Adrenal gland (tissue), 12 donors: Measurements from ENCODE around the gene HCAR2. TPM values are rescaled to one million over a fixed set of nuclear protein-coding genes. Genes with fewer than 3 reads are reported as not detected.

ENCODE experiments used
- DNase-seq, 7 donors: peaks; one replicate each; pipeline ENCODE4 v3.0.0-alpha.2; 2019 to 2020
- H3K27ac ChIP-seq, 5 donors: fragments of 200-600 bp; sonication (generic) in 4 of 5; 1 replicate in 3 of 5; 2 replicates in 2 of 5; pipeline versions ENCODE4 v1.5.1 to v1.8.0; 2016 to 2020; ENCODE audit warnings: mild to moderate bottlenecking in 1 of 5
- H3K27me3 ChIP-seq: fragments of 200-600 bp; 2 replicates; pipeline ENCODE4 v1.8.0; 2021
- H3K36me3 ChIP-seq, 2 donors: fragments of 200-600 bp; replicated peaks in 1 of 2; 1 replicate in 1 of 2; 2 replicates in 1 of 2; pipeline versions ENCODE4 v1.5.1 to v1.8.0; 2018 to 2022
- H3K4me1 ChIP-seq, 2 donors: fragments of 200-600 bp; replicated peaks in 1 of 2; 1 replicate in 1 of 2; 2 replicates in 1 of 2; pipeline versions ENCODE4 v1.5.1 to v1.8.0; 2018 to 2021
- H3K4me3 ChIP-seq, 4 donors: fragments of 200-600 bp; sonication (generic) in 3 of 4; one replicate each; pipeline ENCODE4 v1.5.1; 2016 to 2018
- H3K9me3 ChIP-seq, 3 donors: fragments of 200-600 bp; sonication (generic) in 1 of 3; replicated peaks in 1 of 3; 1 replicate in 2 of 3; 2 replicates in 1 of 3; pipeline versions ENCODE4 v1.5.1 to v1.8.0; 2016 to 2021
- POLR2A ChIP-seq, 2 donors: fragments of 450-650 bp; IDR thresholded peaks; one replicate each; pipeline ENCODE4 v1.6.1; 2017; ENCODE audit warnings: antibody characterized with exemption in 2 of 2, mild to moderate bottlenecking in 2 of 2, moderate library complexity in 1 of 2
- WGBS, 4 donors: extraction: QIAGEN DNeasy Blood & Tissue Kit in 2 of 4; methylation state at CpG; one replicate each; pipeline versions ENCODE4 v1.1.5 to v1.1.7; 2013 to 2017; 5-methylcytosine and 5-hydroxymethylcytosine counted together
- intact Hi-C, 2 donors: fragments of 100-400 bp; cut with DNase I; formaldehyde crosslinking; loops; one replicate each; pipeline versions ENCODE4 v1.14.1 to v1.15.0; 2022 to 2023
- polyA plus RNA-seq, 3 donors: library from polyadenylated mRNA; stranded (reverse); fragments of 200-250 nt in 2 of 3; fragments of 350-450 nt in 1 of 3; fragmentation: Illumina TruSeq in 1 of 3; extraction: RNeasy Lipid Tissue Mini Kit (QIAGEN cat#74804) in 1 of 3; gene quantifications; one replicate each; pipeline ENCODE4 v1.2.3, GENCODE V29; 2013 to 2014
- small RNA-seq, 2 donors: library from RNA; depleted of rRNA; stranded (forward); fragments of <200 nt; gene quantifications; one replicate each; pipeline ENCODE3, GENCODE V24; 2016
- total RNA-seq, 9 donors: library from RNA; depleted of rRNA in 4 of 9; stranded (reverse); fragments of >200 nt in 4 of 9; fragments of 120-200 nt in 1 of 9; fragmentation: NEBNext Ultra II Directional in 1 of 9; extraction: Animal tissue kit (Norgen Biotek cat#: 25700) in 1 of 9; gene quantifications; one replicate each; pipeline versions ENCODE4 v1.1.0 to v1.2.4, GENCODE V29; 2013 to 2023
- TF ChIP-seq, protein P1 (sequence below), 6 experiments: fragments of 450-650 bp in 4 of 6; fragments of 200-600 bp in 2 of 6; sonication (generic) in 1 of 6; IDR thresholded peaks; 1 replicate in 5 of 6; 2 replicates in 1 of 6; pipeline versions ENCODE4 v1.5.1 to v1.8.0; 2016 to 2021; ENCODE audit warnings: antibody characterized with exemption in 6 of 6, mild to moderate bottlenecking in 2 of 6, moderate library complexity in 1 of 6
- donor health status: healthy with polysubstance abuse.
- donor health status: Bipolar disorder and iron deficiency.
- donor health status: DM: yes; HTN: yes; CAD: no.
- donor health status: DM: no; HTN: no; CAD: no.
- donor health status: DM: no; HTN: no; CAD: no.
- donor health status: DM: yes; HTN: yes; CAD: no.

HCAR2 gene
- total and polyA plus RNA-seq, 12 donors, result 0.08 to 0.98 (median 0.23) TPM; not detected in 7

DNA sequence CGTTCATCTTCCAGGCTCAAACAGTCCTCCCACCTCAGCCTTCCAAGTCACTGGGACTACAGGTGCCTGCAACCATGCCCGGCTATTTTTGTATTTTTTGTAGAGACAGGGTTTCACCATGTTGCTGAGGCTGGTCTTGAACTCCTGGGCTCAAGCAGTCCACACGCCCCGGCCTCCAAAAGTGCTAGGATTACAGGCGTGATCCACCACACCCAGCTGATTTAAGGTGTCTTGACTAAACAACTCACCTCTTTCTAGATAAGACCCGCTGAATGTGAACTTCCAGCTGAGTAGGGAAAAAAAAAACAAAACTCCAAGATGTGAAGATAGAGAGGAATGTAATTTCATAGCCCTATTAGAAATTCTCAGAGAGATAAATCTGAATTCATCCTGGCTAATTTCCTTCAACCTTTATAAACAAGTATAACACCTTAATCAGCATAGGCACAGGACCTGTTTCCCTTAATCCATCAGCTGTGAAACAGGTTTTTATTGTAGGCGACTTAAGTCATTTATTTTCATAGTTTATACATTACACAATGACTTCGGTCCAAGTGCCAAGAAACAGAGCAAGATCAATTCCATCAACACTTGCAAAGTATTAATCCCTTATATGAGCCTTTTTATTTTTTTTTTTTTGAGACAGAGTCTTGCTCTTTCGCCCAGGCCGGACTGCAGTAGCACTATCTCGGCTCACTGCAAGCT, 51.5 kb downstream of the HCAR2 start:
- Histone ChIP-seq H3K4me1 (no peaks in the 10 kb centered on the region), H3K27me3 (no peaks in the 10 kb centered on the region), H3K36me3 (no peaks in the 10 kb centered on the region), H3K9me3 (no peaks in the 10 kb centered on the region), H3K4me3 (no peak overlapping the region), H3K27ac (no peak overlapping the region)
- 83 to 87% (median 85%) methylated on average over 11 of the region's 11 CpGs for WGBS, 4 donors
- TF ChIP-seq, protein P1, sequence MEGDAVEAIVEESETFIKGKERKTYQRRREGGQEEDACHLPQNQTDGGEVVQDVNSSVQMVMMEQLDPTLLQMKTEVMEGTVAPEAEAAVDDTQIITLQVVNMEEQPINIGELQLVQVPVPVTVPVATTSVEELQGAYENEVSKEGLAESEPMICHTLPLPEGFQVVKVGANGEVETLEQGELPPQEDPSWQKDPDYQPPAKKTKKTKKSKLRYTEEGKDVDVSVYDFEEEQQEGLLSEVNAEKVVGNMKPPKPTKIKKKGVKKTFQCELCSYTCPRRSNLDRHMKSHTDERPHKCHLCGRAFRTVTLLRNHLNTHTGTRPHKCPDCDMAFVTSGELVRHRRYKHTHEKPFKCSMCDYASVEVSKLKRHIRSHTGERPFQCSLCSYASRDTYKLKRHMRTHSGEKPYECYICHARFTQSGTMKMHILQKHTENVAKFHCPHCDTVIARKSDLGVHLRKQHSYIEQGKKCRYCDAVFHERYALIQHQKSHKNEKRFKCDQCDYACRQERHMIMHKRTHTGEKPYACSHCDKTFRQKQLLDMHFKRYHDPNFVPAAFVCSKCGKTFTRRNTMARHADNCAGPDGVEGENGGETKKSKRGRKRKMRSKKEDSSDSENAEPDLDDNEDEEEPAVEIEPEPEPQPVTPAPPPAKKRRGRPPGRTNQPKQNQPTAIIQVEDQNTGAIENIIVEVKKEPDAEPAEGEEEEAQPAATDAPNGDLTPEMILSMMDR (IDR thresholded peaks at IDR 0.05), result no peak
- no peak for TF ChIP-seq POLR2A (IDR thresholded peaks at IDR 0.05)
- intact Hi-C loops, result no loop called here
- no peak for DNase-seq

Small RNA genes within 50 kb of the gene (small RNA-seq; reads per million reads assigned to genes)
- gene AC026333.2, result 0 reads per million in 2 donors

Other genes starting within 250 kb of the HCAR2 start
- 10 to 100 TPM; 10.7 to 30.5 (median 17.8) TPM for gene ZCCHC8, start 202.4 kb downstream of the HCAR2 start, total RNA-seq
- 10 to 100 TPM; 17.5 to 55.3 (median 39.8) TPM for gene ZCCHC8, start 202.4 kb downstream of the HCAR2 start, polyA plus RNA-seq
- 100 to 1,000 TPM in 1 of 9 donors, 10 to 100 TPM in 8; 25.6 to 117 (median 59.5) TPM for gene RSRC2, start 176.4 kb downstream of the HCAR2 start, total RNA-seq
- 100 to 1,000 TPM in 1 of 3 donors, 10 to 100 TPM in 2; 65.0 to 142 (median 66.0) TPM for gene RSRC2, start 176.4 kb downstream of the HCAR2 start, polyA plus RNA-seq
- 10 to 100 TPM in 6 of 9 donors, 1 to 10 TPM in 3; 5.7 to 38.5 (median 11.4) TPM for gene KNTC1, start 176.1 kb downstream of the HCAR2 start, total RNA-seq
- 10 to 100 TPM in 2 of 3 donors, 1 to 10 TPM in 1; 8.0 to 28.0 (median 21.0) TPM for gene KNTC1, start 176.1 kb downstream of the HCAR2 start, polyA plus RNA-seq
- under 1 TPM in 3 of 9 donors, not detected in 6; 0.11 to 0.26 (median 0.14) TPM for gene HCAR3, start 13.5 kb upstream of the HCAR2 start, total RNA-seq
- gene HCAR3, start 13.5 kb upstream of the HCAR2 start, polyA plus RNA-seq, result under 1 TPM in 1 of 3 donors, not detected in 2; 0.47 TPM
- gene HCAR1, start 27.5 kb upstream of the HCAR2 start, total RNA-seq, result under 1 TPM in 7 of 9 donors, not detected in 2; 0.07 to 0.34 (median 0.14) TPM
- under 1 TPM; 0.08 to 0.30 (median 0.09) TPM for gene HCAR1, start 27.5 kb upstream of the HCAR2 start, polyA plus RNA-seq
- gene DENR, start 49.5 kb upstream of the HCAR2 start, total RNA-seq, result 10 to 100 TPM; 16.5 to 50.4 (median 32.1) TPM
- 10 to 100 TPM; 13.3 to 52.6 (median 21.9) TPM for gene DENR, start 49.5 kb upstream of the HCAR2 start, polyA plus RNA-seq
- under 1 TPM; 0.14 to 0.98 (median 0.42) TPM for gene CCDC62, start 71.2 kb upstream of the HCAR2 start, total RNA-seq
- under 1 TPM; 0.09 to 0.17 (median 0.16) TPM for gene CCDC62, start 71.2 kb upstream of the HCAR2 start, polyA plus RNA-seq
- gene HIP1R, start 132.1 kb upstream of the HCAR2 start, total RNA-seq, result 100 to 1,000 TPM in 1 of 9 donors, 10 to 100 TPM in 8; 32.2 to 107 (median 40.0) TPM
- gene HIP1R, start 132.1 kb upstream of the HCAR2 start, polyA plus RNA-seq, result 10 to 100 TPM; 21.6 to 70.9 (median 57.5) TPM
- 10 to 100 TPM; 21.8 to 46.1 (median 29.1) TPM for gene VPS37B, start 192.8 kb upstream of the HCAR2 start, total RNA-seq
- 10 to 100 TPM; 11.0 to 52.4 (median 25.7) TPM for gene VPS37B, start 192.8 kb upstream of the HCAR2 start, polyA plus RNA-seq